T-cell (primary cell): ENCODE data around the gene CCDC40. TPM values are rescaled to one million over a fixed set of nuclear protein-coding genes. Genes with fewer than 3 reads are reported as not detected.

ENCODE experiments used
- ATAC-seq, 4 experiments: fragments of 200-7000 bp in 3 of 4; fragments of 150-1000 bp in 1 of 4; cut with Tn5 transposase; replicated peaks in 1 of 4; 1 replicate in 3 of 4; 2 replicates in 1 of 4; pipeline ENCODE4 v1.10.0; 2021; ENCODE audit warnings: moderate library complexity in 3 of 4, mild to moderate bottlenecking in 2 of 4, moderate number of reproducible peaks in 1 of 4
- CTCF ChIA-PET, 2 donors: fragments of 300-600 bp; sonication (Branson Sonifier 250); formaldehyde crosslinking; loops; one replicate each; lab custom pipeline; 2022; ENCODE audit warnings: antibody characterized with exemption in 2 of 2; lab: Charles Lee
- POLR2A ChIA-PET, 2 donors: fragments of 300-600 bp; sonication (Branson Sonifier 250); formaldehyde crosslinking; loops; one replicate each; lab custom pipeline; 2022; ENCODE audit warnings: antibody characterized with exemption in 2 of 2; lab: Charles Lee
- DNase-seq, 35 experiments: peaks; one replicate each; pipeline versions ENCODE4 v3.0.0 to v3.0.0-alpha.2; 2013 to 2023
- H3K27ac ChIP-seq: one replicate; pipeline ENCODE4 v1.5.1; 2013; ENCODE audit warnings: low read length
- H3K27me3 ChIP-seq, 2 experiments: replicated peaks in 1 of 2; 1 replicate in 1 of 2; 2 replicates in 1 of 2; pipeline versions ENCODE4 v1.6.1 to v1.7.0; 2013; ENCODE audit warnings: low read length in 1 of 2, mixed read lengths in 1 of 2; ENCODE audit not compliant: control insufficient read depth in 2 of 2, insufficient read depth in 2 of 2; ENCODE audit errors: extremely low read depth in 1 of 2
- H3K36me3 ChIP-seq, 2 donors: 1 replicate in 1 of 2; 2 replicates in 1 of 2; pipeline versions ENCODE4 v1.6.1 to v1.7.0; 2013; ENCODE audit warnings: low read length in 1 of 2; ENCODE audit not compliant: control insufficient read depth in 2 of 2, insufficient read depth in 1 of 2; ENCODE audit errors: extremely low read depth in 1 of 2
- H3K4me1 ChIP-seq, 2 experiments: 1 replicate in 1 of 2; 2 replicates in 1 of 2; pipeline versions ENCODE4 v1.6.1 to v1.7.0; 2013; ENCODE audit warnings: low read length in 2 of 2, mixed read lengths in 1 of 2; ENCODE audit not compliant: insufficient read depth in 2 of 2, control insufficient read depth in 1 of 2; ENCODE audit errors: extremely low read depth in 1 of 2
- H3K4me3 ChIP-seq, 2 donors: 1 replicate in 1 of 2; 2 replicates in 1 of 2; pipeline versions ENCODE4 v1.5.1 to v1.7.0; 2013; ENCODE audit warnings: mild to moderate bottlenecking in 2 of 2, low read length in 1 of 2, moderate library complexity in 1 of 2; ENCODE audit not compliant: control insufficient read depth in 1 of 2; ENCODE audit errors: extremely low read depth in 1 of 2
- H3K9me3 ChIP-seq: 2 replicates; pipeline ENCODE4 v1.7.0; 2013
- H3K27ac Mint-ChIP-seq, 2 donors: one replicate each; pipeline ENCODE4 v1.8.0; 2020 to 2021; ENCODE audit warnings: mild to moderate bottlenecking in 2 of 2, mixed read lengths in 2 of 2
- H3K27me3 Mint-ChIP-seq, 2 donors: one replicate each; pipeline ENCODE4 v1.8.0; 2021 to 2022; ENCODE audit warnings: mixed read lengths in 2 of 2
- H3K36me3 Mint-ChIP-seq: one replicate; pipeline ENCODE4 v1.8.0; 2021; ENCODE audit warnings: mixed read lengths
- H3K4me1 Mint-ChIP-seq, 3 donors: one replicate each; pipeline ENCODE4 v1.8.0; 2020 to 2022; ENCODE audit warnings: mixed read lengths in 3 of 3, mild to moderate bottlenecking in 1 of 3
- H3K4me3 Mint-ChIP-seq, 3 donors: one replicate each; pipeline ENCODE4 v1.8.0; 2020 to 2022; ENCODE audit warnings: mild to moderate bottlenecking in 3 of 3, mixed read lengths in 3 of 3, moderate library complexity in 3 of 3
- H3K9me3 Mint-ChIP-seq, 3 donors: one replicate each; pipeline ENCODE4 v1.8.0; 2020 to 2022; ENCODE audit warnings: mixed read lengths in 3 of 3
- WGBS: methylation state at CpG from one replicate; pipeline ENCODE4 v1.1.5; 2013; ENCODE audit warnings: missing lambda C conversion rate; ENCODE audit not compliant: insufficient coverage; 5-methylcytosine and 5-hydroxymethylcytosine counted together
- total RNA-seq, 35 experiments: library from RNA in 6 of 35; stranded (reverse) in 6 of 35; fragments of 120-200 nt in 1 of 35; gene quantifications; one replicate each; pipeline versions ENCODE4 v1.2.1 to v1.2.4 and lab custom pipeline; 2013 to 2026

Gene CCDC40
- total RNA-seq, 5 donors from 2014 or later (not counting 1 experiment from before 2014, with no cell fraction given), result 0.70 to 3.1 (median 1.4) TPM

GRCh38 chr17:80116276-80116920, 80.0 kb downstream of the CCDC40 start:
- ATAC-seq, result no peak
- H3K4me3 Mint-ChIP-seq, result no peak overlapping the region
- no peak overlapping the region for H3K27ac Mint-ChIP-seq
- H3K27me3 Mint-ChIP-seq, result no peaks in the 10 kb centered on the region
- no peak overlapping the region for H3K27ac ChIP-seq
- H3K4me3 ChIP-seq, result no peak overlapping the region
- CTCF ChIA-PET, result no interaction called here
- H3K4me1 Mint-ChIP-seq, result no peaks in the 10 kb centered on the region
- H3K4me1 ChIP-seq, result no peaks in the 10 kb centered on the region
- H3K36me3 Mint-ChIP-seq, result no peaks in the 10 kb centered on the region
- no peaks in the 10 kb centered on the region for H3K27me3 ChIP-seq
- DNase-seq, result no peak
- peaks cover 0 to 7% (median 0%) of the 10 kb centered on the region in 3 donors for H3K9me3 Mint-ChIP-seq
- H3K9me3 ChIP-seq, result no peaks in the 10 kb centered on the region
- POLR2A ChIA-PET, result no interaction called here
- WGBS, result 90% methylated on average over 16 of the region's 16 CpGs
- H3K36me3 ChIP-seq, result peaks cover 0 to 8% of the 10 kb centered on the region in 2 donors

GRCh38 chr17:80116921-80117380, 80.5 kb downstream of the CCDC40 start:
- no peaks in the 10 kb centered on the region for H3K36me3 Mint-ChIP-seq
- H3K4me1 Mint-ChIP-seq, result no peaks in the 10 kb centered on the region
- ChIA-PET POLR2A (no interaction called here), CTCF (no interaction called here)
- H3K27ac Mint-ChIP-seq, result no peak overlapping the region
- WGBS, result 90% methylated on average over 6 of the region's 13 CpGs
- no peak overlapping the region for H3K27ac ChIP-seq
- no peak for DNase-seq
- H3K4me3 ChIP-seq, result no peak overlapping the region
- no peak for ATAC-seq
- H3K27me3 ChIP-seq, result no peaks in the 10 kb centered on the region
- H3K36me3 ChIP-seq, result peaks cover 0 to 8% of the 10 kb centered on the region in 2 donors
- H3K4me3 Mint-ChIP-seq, result no peak overlapping the region
- no peaks in the 10 kb centered on the region for H3K9me3 ChIP-seq
- H3K4me1 ChIP-seq, result no peaks in the 10 kb centered on the region
- peaks cover 0 to 7% (median 0%) of the 10 kb centered on the region in 3 donors for H3K9me3 Mint-ChIP-seq
- H3K27me3 Mint-ChIP-seq, result no peaks in the 10 kb centered on the region

DNA sequence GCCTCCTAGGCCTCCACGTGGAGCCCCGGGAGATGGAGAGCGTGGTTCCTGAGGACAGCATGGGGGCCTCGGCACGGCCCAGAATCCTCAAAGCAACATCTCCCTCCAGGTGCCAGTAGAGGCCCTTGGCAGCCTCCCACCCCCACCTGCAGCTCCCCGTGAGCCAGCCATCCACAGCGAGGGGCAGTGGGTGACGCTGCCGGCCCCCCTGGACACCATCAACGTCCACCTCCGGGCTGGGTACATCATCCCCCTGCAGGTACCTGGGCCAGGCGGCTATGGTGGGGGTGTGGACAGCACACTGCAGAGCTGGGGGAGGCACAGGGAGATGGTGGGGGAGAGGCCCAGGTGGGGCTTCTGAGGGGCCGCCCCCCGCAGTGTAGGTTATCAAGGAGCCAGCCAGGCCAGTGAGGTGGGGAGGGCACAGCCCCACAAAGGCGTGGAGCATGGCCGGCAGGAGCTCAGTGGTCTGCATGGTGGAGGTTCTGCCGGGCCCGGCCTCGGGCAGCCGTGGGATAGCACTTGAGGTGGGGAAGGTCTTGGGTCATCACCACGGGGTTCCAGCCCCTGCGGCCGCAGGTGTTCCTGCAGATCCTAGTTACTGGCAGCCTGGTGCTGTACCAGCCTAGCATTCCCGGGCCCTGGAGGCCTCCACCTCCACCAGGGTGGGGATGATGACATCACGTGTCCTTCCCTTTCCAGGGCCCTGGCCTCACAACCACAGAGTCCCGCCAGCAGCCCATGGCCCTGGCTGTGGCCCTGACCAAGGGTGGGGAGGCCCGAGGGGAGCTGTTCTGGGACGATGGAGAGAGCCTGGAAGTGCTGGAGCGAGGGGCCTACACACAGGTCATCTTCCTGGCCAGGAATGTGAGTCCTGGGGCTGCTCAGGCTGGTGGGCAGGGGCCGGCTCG, 81.3 kb downstream of the CCDC40 start:
- no peak for DNase-seq
- ChIA-PET POLR2A (interaction anchor here in 1 of 2 donors (0.6 kb wide), 1 partner anchor 218 kb away, joined by 6 read pairs; no protein-coding TSS in a partner anchor), CTCF (no interaction called here)
- Histone ChIP-seq H3K4me1 (no peaks in the 10 kb centered on the region), H3K4me3 (no peak overlapping the region), H3K36me3 (peaks cover 0 to 8% of the 10 kb centered on the region in 2 donors), H3K27ac (no peak overlapping the region), H3K27me3 (no peaks in the 10 kb centered on the region), H3K9me3 (no peaks in the 10 kb centered on the region)
- H3K27ac Mint-ChIP-seq, result no peak overlapping the region
- 96% methylated on average over 18 of the region's 31 CpGs for WGBS
- no peak for ATAC-seq
- H3K27me3 Mint-ChIP-seq, result no peaks in the 10 kb centered on the region
- H3K36me3 Mint-ChIP-seq, result no peaks in the 10 kb centered on the region
- no peaks in the 10 kb centered on the region for H3K4me1 Mint-ChIP-seq
- H3K9me3 Mint-ChIP-seq, result peaks cover 0 to 7% (median 0%) of the 10 kb centered on the region in 3 donors
- no peak overlapping the region for H3K4me3 Mint-ChIP-seq

- H3K27me3 ChIP-seq, result peaks cover 0 to 5% of the 10 kb centered on the region in 2 experiments
- 90% methylated on average over 28 of the region's 35 CpGs for WGBS
These were observed 82.3 kb downstream of the CCDC40 start for GRCh38 chr17:80118601-80119270.

GRCh38 chr17:80119271-80119791, 82.9 kb downstream of the CCDC40 start:
- POLR2A ChIA-PET, result no interaction called here

More at GRCh38 chr17:80118601-80119270, 82.3 kb downstream of the CCDC40 start:
- H3K4me1 Mint-ChIP-seq, result no peaks in the 10 kb centered on the region
- POLR2A ChIA-PET, result interaction anchor here in 1 of 2 donors (0.6 kb wide), 1 partner anchor 217 kb away, joined by 6 read pairs; no protein-coding TSS in a partner anchor
- no peak overlapping the region for H3K27ac Mint-ChIP-seq
- Histone ChIP-seq H3K9me3 (no peaks in the 10 kb centered on the region), H3K4me3 (no peak overlapping the region), H3K27ac (no peak overlapping the region), H3K4me1 (no peaks in the 10 kb centered on the region), H3K36me3 (peaks cover 0 to 8% of the 10 kb centered on the region in 2 donors)
- H3K4me3 Mint-ChIP-seq, result no peak overlapping the region
- no peak for ATAC-seq
- H3K9me3 Mint-ChIP-seq, result peaks cover 0 to 7% (median 0%) of the 10 kb centered on the region in 3 donors
- no peak for DNase-seq
- CTCF ChIA-PET, result no interaction called here
- H3K36me3 Mint-ChIP-seq, result no peaks in the 10 kb centered on the region
- no peaks in the 10 kb centered on the region for H3K27me3 Mint-ChIP-seq

GRCh38 chr17:80119839-80120238, 83.4 kb downstream of the CCDC40 start:
- no peak overlapping the region for H3K27ac ChIP-seq
- ATAC-seq (no peak), DNase-seq (no peak)
- H3K4me3 ChIP-seq, result no peak overlapping the region
- ChIA-PET CTCF (no interaction called here), POLR2A (no interaction called here)
- H3K36me3 ChIP-seq, result peaks cover 0 to 8% of the 10 kb centered on the region in 2 donors
- 97% methylated on average over 6 of the region's 9 CpGs for WGBS
- Mint-ChIP-seq H3K27ac (no peak overlapping the region), H3K36me3 (no peaks in the 10 kb centered on the region), H3K4me1 (no peaks in the 10 kb centered on the region), H3K27me3 (peaks cover 4 to 8% of the 10 kb centered on the region in 2 donors), H3K9me3 (peaks cover 0 to 7% (median 0%) of the 10 kb centered on the region in 3 donors), H3K4me3 (no peak overlapping the region)
- no peaks in the 10 kb centered on the region for H3K9me3 ChIP-seq
- H3K4me1 ChIP-seq, result no peaks in the 10 kb centered on the region
- peaks cover 0 to 15% of the 10 kb centered on the region in 2 experiments for H3K27me3 ChIP-seq

More at GRCh38 chr17:80119271-80119791, 82.9 kb downstream of the CCDC40 start:
- peaks cover 0 to 7% (median 0%) of the 10 kb centered on the region in 3 donors for H3K9me3 Mint-ChIP-seq
- Histone ChIP-seq H3K36me3 (peaks cover 0 to 8% of the 10 kb centered on the region in 2 donors), H3K9me3 (no peaks in the 10 kb centered on the region), H3K4me1 (no peaks in the 10 kb centered on the region), H3K27ac (no peak overlapping the region), H3K4me3 (no peak overlapping the region), H3K27me3 (peaks cover 0 to 10% of the 10 kb centered on the region in 2 experiments)
- ATAC-seq (no peak), DNase-seq (no peak)
- H3K36me3 Mint-ChIP-seq, result no peaks in the 10 kb centered on the region
- whole genome bisulfite sequencing, result 95% methylated on average over 15 of the region's 24 CpGs
- CTCF ChIA-PET, result no interaction called here
- H3K4me3 Mint-ChIP-seq, result no peak overlapping the region
- H3K27me3 Mint-ChIP-seq, result peaks cover under 1 to 3% of the 10 kb centered on the region in 2 donors
- H3K27ac Mint-ChIP-seq, result no peak overlapping the region
- H3K4me1 Mint-ChIP-seq, result no peaks in the 10 kb centered on the region
